H9 (cell line): ENCODE data around the gene ZNF845. TPM values are rescaled to one million over a fixed set of nuclear protein-coding genes. Genes with fewer than 3 reads are reported as not detected.
"Not testable (repeated sequence)": the region's sequence is repeated elsewhere in the genome, so short reads cannot be mapped to it uniquely, and the experiment has no call there.

Experiments used
- DNase-seq: peaks from one replicate; pipeline ENCODE4 v3.0.0-alpha.2; 2017
- H2AFZ ChIP-seq: one replicate; pipeline ENCODE4 v1.6.1; 2013; ENCODE audit warnings: mild to moderate bottlenecking, low read length, control low read depth, moderate library complexity
- H2AK5ac ChIP-seq: 2 replicates; pipeline ENCODE4 v1.6.1; 2013; ENCODE audit warnings: low read length, control low read depth, mixed read lengths; ENCODE audit not compliant: insufficient read length
- H2BK120ac ChIP-seq: one replicate; pipeline ENCODE4 v1.6.1; 2013; ENCODE audit warnings: low read depth, mild to moderate bottlenecking, low read length, control low read depth, inconsistent platforms; ENCODE audit not compliant: poor library complexity, severe bottlenecking
- H2BK12ac ChIP-seq: 2 replicates; pipeline ENCODE4 v1.6.1; 2013; ENCODE audit warnings: low read length, control low read depth, mixed read lengths, low read depth; ENCODE audit not compliant: insufficient read length
- H2BK15ac ChIP-seq: 2 replicates; pipeline ENCODE4 v1.6.1; 2013; ENCODE audit warnings: low read depth, low read length, control low read depth
- H2BK20ac ChIP-seq: one replicate; pipeline ENCODE4 v1.6.1; 2013; ENCODE audit warnings: low read depth, mild to moderate bottlenecking, low read length, control low read depth, inconsistent platforms; ENCODE audit not compliant: poor library complexity, severe bottlenecking
- H2BK5ac ChIP-seq: 2 replicates; pipeline ENCODE4 v1.6.1; 2013; ENCODE audit warnings: low read length, control low read depth, mixed read lengths; ENCODE audit not compliant: insufficient read length
- H3K14ac ChIP-seq: 2 replicates; pipeline ENCODE4 v1.6.1; 2013; ENCODE audit warnings: low read length, control low read depth; ENCODE audit not compliant: insufficient read depth
- H3K18ac ChIP-seq: 2 replicates; pipeline ENCODE4 v1.6.1; 2013; ENCODE audit warnings: low read depth, mild to moderate bottlenecking, mixed read lengths, low read length, control low read depth; ENCODE audit not compliant: insufficient read length
- H3K23ac ChIP-seq: 2 replicates; pipeline ENCODE4 v1.6.1; 2013; ENCODE audit warnings: low read length, control low read depth, mixed read lengths, low read depth; ENCODE audit not compliant: insufficient read length
- H3K23me2 ChIP-seq: 2 replicates; pipeline ENCODE4 v1.6.1; 2013; ENCODE audit warnings: low read depth, mild to moderate bottlenecking, mixed read lengths, low read length, control low read depth; ENCODE audit not compliant: insufficient read length, poor library complexity, severe bottlenecking
- H3K27ac ChIP-seq: 2 replicates; pipeline ENCODE4 v1.5.1; 2013; ENCODE audit warnings: low read length, control low read depth, mixed read lengths, low read depth; ENCODE audit not compliant: insufficient read length
- H3K27me3 ChIP-seq: 2 replicates; pipeline ENCODE4 v1.6.1; 2013; ENCODE audit warnings: low read length, control low read depth, inconsistent platforms; ENCODE audit not compliant: insufficient read depth
- H3K4ac ChIP-seq: 2 replicates; pipeline ENCODE4 v1.6.1; 2013; ENCODE audit warnings: low read depth, mild to moderate bottlenecking, control low read depth, inconsistent platforms, low read length, moderate library complexity
- H3K4me1 ChIP-seq: 2 replicates; pipeline ENCODE4 v1.6.1; 2013; ENCODE audit warnings: low read length, control low read depth, inconsistent platforms; ENCODE audit not compliant: insufficient read depth
- H3K4me2 ChIP-seq: 2 replicates; pipeline ENCODE4 v1.6.1; 2013; ENCODE audit warnings: low read length, control low read depth, mixed read lengths; ENCODE audit not compliant: insufficient read length, insufficient read depth
- H3K56ac ChIP-seq: 2 replicates; pipeline ENCODE4 v1.6.1; 2013; ENCODE audit warnings: low read depth, mild to moderate bottlenecking, mixed read lengths, low read length, control low read depth; ENCODE audit not compliant: insufficient read length
- H3K79me1 ChIP-seq: 2 replicates; pipeline ENCODE4 v1.6.1; 2013; ENCODE audit warnings: low read depth, mild to moderate bottlenecking, moderate library complexity, low read length, control low read depth, inconsistent platforms; ENCODE audit not compliant: insufficient read depth, poor library complexity, severe bottlenecking
- H3K79me2 ChIP-seq: 2 replicates; pipeline ENCODE4 v1.6.1; 2013; ENCODE audit warnings: low read length, control low read depth, inconsistent platforms; ENCODE audit not compliant: insufficient read depth
- H3K9ac ChIP-seq: 2 replicates; pipeline ENCODE4 v1.6.1; 2013; ENCODE audit warnings: low read length, control low read depth, mixed read lengths; ENCODE audit not compliant: insufficient read length; ENCODE audit errors: extremely low read depth
- H3K9me3 ChIP-seq: one replicate; pipeline ENCODE4 v1.6.1; 2013; ENCODE audit warnings: low read depth, low read length, inconsistent platforms; ENCODE audit not compliant: control insufficient read depth
- H3T11ph ChIP-seq: one replicate; pipeline ENCODE4 v1.6.1; 2013; ENCODE audit warnings: mild to moderate bottlenecking, low read length, control low read depth, inconsistent platforms
- H4K20me1 ChIP-seq: one replicate; pipeline ENCODE4 v1.6.1; 2013; ENCODE audit not compliant: control insufficient read depth, insufficient read length, insufficient read depth
- H4K5ac ChIP-seq: 2 replicates; pipeline ENCODE4 v1.6.1; 2013; ENCODE audit warnings: low read depth, mild to moderate bottlenecking, mixed read lengths, low read length, control low read depth; ENCODE audit not compliant: insufficient read length
- H4K8ac ChIP-seq: replicated peaks from 2 replicates; pipeline ENCODE4 v1.6.1; 2013; ENCODE audit warnings: low read length, control low read depth, mixed read lengths, low read depth; ENCODE audit not compliant: insufficient read length
- H4K91ac ChIP-seq: 2 replicates; pipeline ENCODE4 v1.6.1; 2013; ENCODE audit warnings: low read depth, mild to moderate bottlenecking, moderate library complexity, mixed read lengths, low read length, control low read depth; ENCODE audit not compliant: insufficient read length
- H3K27ac Mint-ChIP-seq, 3 experiments: 2 replicates in 2 of 3; 3 replicates in 1 of 3; pipeline ENCODE4 v1.8.0; 2020 to 2021; ENCODE audit warnings: mixed read lengths in 3 of 3, mild to moderate bottlenecking in 1 of 3, moderate library complexity in 1 of 3
- H3K27me3 Mint-ChIP-seq: 2 replicates; pipeline ENCODE4 v1.8.0; 2021; ENCODE audit warnings: low read depth, mild to moderate bottlenecking, moderate library complexity, mixed read lengths
- H3K36me3 Mint-ChIP-seq, 3 experiments: 2 replicates in 2 of 3; 3 replicates in 1 of 3; pipeline ENCODE4 v1.8.0; 2020 to 2021; ENCODE audit warnings: low read depth in 3 of 3, mixed read lengths in 3 of 3; ENCODE audit not compliant: insufficient read depth in 1 of 3
- H3K4me1 Mint-ChIP-seq, 2 experiments: 2 replicates each; pipeline ENCODE4 v1.8.0; 2020; ENCODE audit warnings: mixed read lengths in 2 of 2
- H3K4me3 Mint-ChIP-seq, 2 experiments: 2 replicates in 1 of 2; 3 replicates in 1 of 2; pipeline ENCODE4 v1.8.0; 2020 to 2021; ENCODE audit warnings: mild to moderate bottlenecking in 2 of 2, mixed read lengths in 2 of 2, moderate library complexity in 1 of 2
- H3K9me3 Mint-ChIP-seq, 2 experiments: 2 replicates in 1 of 2; 3 replicates in 1 of 2; pipeline ENCODE4 v1.8.0; 2020; ENCODE audit warnings: mild to moderate bottlenecking in 2 of 2, mixed read lengths in 2 of 2, moderate library complexity in 1 of 2
- CTCF ChIP-seq: fragments of 200-600 bp; sonication (generic); conservative IDR thresholded peaks from 3 replicates; pipeline ENCODE4 v1.8.0; 2021; ENCODE audit warnings: antibody characterized with exemption, mild to moderate bottlenecking
- WGBS: extraction: QIAGEN DNeasy Blood & Tissue Kit; methylation state at CpG from one replicate; pipeline ENCODE4 v1.1.7; 2013; ENCODE audit warnings: missing lambda C conversion rate, low lambda C conversion rate, mixed read lengths; ENCODE audit not compliant: insufficient read length; ENCODE audit errors: extremely low coverage; 5-methylcytosine and 5-hydroxymethylcytosine counted together
- total RNA-seq: library from RNA; stranded (reverse); gene quantifications from 2 replicates; pipeline ENCODE4 v1.2.1, GENCODE V29; 2021

Gene ZNF845
- total RNA-seq, 1 experiment from 2014 or later, result 17.4 TPM

- Histone ChIP-seq H3K56ac (no peak overlapping the region), H2BK20ac (no peak overlapping the region), H4K91ac (no peak overlapping the region), H2AK5ac (no peak overlapping the region), H3K27ac (no peak overlapping the region), H2BK120ac (no peak overlapping the region), H3K9ac (no peak overlapping the region), H2BK5ac (no peak overlapping the region), H2AFZ (no peak overlapping the region), H4K20me1 (no peaks in the 10 kb centered on the region), H3K9me3 (no peaks in the 10 kb centered on the region), H4K8ac (no peak overlapping the region), H3K4me2 (peak overlapping the region; percentile 53), H4K5ac (no peak overlapping the region), H3T11ph (no peak overlapping the region), H3K79me1 (no peaks in the 10 kb centered on the region), H2BK15ac (no peak overlapping the region), H3K23me2 (peaks cover 12% of the 10 kb centered on the region), H3K79me2 (no peaks in the 10 kb centered on the region), H3K23ac (no peak overlapping the region), H3K18ac (no peak overlapping the region), H3K4me1 (no peaks in the 10 kb centered on the region; the same call in 1 of the 2 replicates), H3K27me3 (no peaks in the 10 kb centered on the region), H2BK12ac (no peak overlapping the region), H3K4ac (no peak overlapping the region), H3K14ac (no peak overlapping the region)
- H3K27ac Mint-ChIP-seq, result no peak overlapping the region
- WGBS, result no CpG with 5 or more reads among the region's 1 CpG
- no peak for TF ChIP-seq CTCF
- no peaks in the 10 kb centered on the region; the same call in 1 of the 2 replicates for H3K27me3 Mint-ChIP-seq
- peak overlapping the region; percentile 97 to 99 for H3K4me3 Mint-ChIP-seq
- DNase-seq, result no peak
- peaks cover 28 to 29% of the 10 kb centered on the region in 2 experiments for H3K4me1 Mint-ChIP-seq
- H3K9me3 Mint-ChIP-seq, result no peaks in the 10 kb centered on the region
- H3K36me3 Mint-ChIP-seq, result peaks cover 21 to 29% (median 29%) of the 10 kb centered on the region in 3 experiments
Measured at GRCh38 chr19:53396525-53396868, 62.9 kb downstream of the ZNF845 start.

GRCh38 chr19:53397918-53398317 lies 64.4 kb downstream of the ZNF845 start:
- H3K23me2 ChIP-seq, result peaks cover 12% of the 10 kb centered on the region
- not testable (repeated sequence) for H3K27ac Mint-ChIP-seq, H2BK120ac ChIP-seq, H2BK5ac ChIP-seq, H3T11ph ChIP-seq, H3K9ac ChIP-seq, H2AFZ ChIP-seq, H3K9me3 Mint-ChIP-seq, H3K56ac ChIP-seq, H3K27ac ChIP-seq, H3K79me2 ChIP-seq, DNase-seq, H4K8ac ChIP-seq, H4K20me1 ChIP-seq, H3K4me1 ChIP-seq, H3K4me2 ChIP-seq, H3K23ac ChIP-seq, H2BK12ac ChIP-seq, H3K4ac ChIP-seq, H2BK15ac ChIP-seq, H2BK20ac ChIP-seq, H3K9me3 ChIP-seq, H2AK5ac ChIP-seq, H3K27me3 ChIP-seq, H3K4me3 Mint-ChIP-seq, H3K14ac ChIP-seq, H4K5ac ChIP-seq, H4K91ac ChIP-seq, H3K79me1 ChIP-seq, H3K18ac ChIP-seq, H3K27me3 Mint-ChIP-seq
- WGBS, result no CpG with 5 or more reads among the region's 1 CpG
- H3K4me1 Mint-ChIP-seq, result peaks cover 25 to 28% of the 10 kb centered on the region in 2 experiments
- peaks cover 36 to 43% (median 43%) of the 10 kb centered on the region in 3 experiments for H3K36me3 Mint-ChIP-seq
